GM18499 (cell line): ENCODE measurements around the gene WDPCP.
"Not testable (repeated sequence)": the region's sequence is repeated elsewhere in the genome, so short reads cannot be mapped to it uniquely, and the experiment has no call there.

Experiments
- ATAC-seq: cut with Tn5 transposase; IDR thresholded peaks from one replicate; pipeline ENCODE4 v1.9.1; 2021; ENCODE audit warnings: moderate number of reproducible peaks; ENCODE audit not compliant: insufficient read depth, unreplicated experiment

The WDPCP gene

DNA sequence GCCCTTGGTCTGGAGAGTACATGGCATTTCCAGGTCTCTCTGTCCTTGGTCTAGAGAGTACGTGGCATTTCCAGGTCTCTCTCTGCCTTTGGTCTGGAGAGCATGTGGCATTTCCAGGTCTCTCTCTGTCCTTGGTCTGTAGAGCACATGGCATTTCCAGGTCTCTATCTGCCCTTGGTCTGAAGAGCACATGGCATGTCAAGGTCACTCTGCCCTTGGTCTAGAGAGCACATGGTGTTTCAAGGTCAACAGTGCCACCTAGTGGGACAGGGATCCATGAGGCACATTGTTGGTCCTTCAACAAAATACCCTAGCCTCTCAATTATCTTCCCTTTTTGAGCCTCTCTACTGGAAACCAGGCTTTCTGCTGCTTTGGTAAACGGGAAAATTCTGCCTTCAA is 287.4 kb downstream of the WDPCP start:
- no peak for ATAC-seq

DNA sequence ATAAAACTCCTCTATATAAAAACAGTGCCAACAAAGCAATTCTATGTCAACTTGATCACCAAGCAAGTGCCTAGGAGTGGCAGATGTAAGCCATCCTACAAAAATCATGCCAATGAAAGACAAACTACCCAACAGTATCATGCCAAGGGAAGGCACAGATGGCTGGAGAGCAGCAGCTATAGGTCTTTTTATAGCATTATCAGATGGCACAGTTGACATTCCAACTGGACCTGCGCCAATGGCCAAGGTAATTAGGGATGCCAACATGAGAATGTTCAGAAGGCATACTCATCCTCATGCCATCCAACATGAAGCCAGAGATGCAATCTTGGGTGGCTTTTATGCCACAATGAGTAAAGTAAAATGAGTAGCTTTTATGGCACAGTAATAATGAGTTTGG is 300.3 kb downstream of the WDPCP start:
- no peak for ATAC-seq

DNA sequence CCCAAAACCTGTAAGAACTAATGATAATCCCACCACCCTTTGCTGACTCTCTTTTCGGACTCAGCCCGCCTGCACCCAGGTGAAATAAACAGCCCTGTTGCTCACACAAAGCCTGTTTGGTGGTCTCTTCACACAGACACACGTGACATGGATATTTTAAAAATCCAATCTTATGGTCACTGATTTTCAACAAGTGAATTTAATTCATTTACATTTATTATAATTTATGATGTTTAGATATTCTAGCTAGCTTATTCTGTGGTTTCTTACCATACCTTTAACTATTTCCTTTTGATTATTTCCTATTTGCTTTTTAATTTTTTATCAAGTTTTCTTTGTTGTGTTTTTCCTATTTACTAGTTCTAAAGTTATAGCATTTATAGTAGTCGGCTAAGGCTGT is 301.8 kb downstream of the WDPCP start:
- ATAC-seq, result not testable (repeated sequence)

DNA sequence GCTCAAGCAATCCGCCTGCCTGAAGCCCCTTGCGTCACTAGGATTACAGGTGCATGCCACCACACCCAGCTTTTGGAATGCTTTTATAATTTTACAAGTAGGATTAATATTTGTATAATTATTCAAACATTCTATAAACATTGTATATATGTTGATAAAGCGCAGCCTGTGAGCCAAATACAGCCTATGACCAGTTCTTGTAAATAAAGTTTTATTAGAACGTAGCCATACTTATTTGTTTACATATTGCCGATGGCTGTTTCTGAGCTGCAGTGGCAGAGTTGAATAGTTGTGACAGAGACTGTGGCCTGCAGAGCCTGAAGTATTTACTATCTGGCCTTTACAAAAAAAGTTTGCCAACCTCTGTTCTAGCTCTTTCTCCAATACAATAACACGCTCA is 305.0 kb downstream of the WDPCP start:
- no peak for ATAC-seq

DNA sequence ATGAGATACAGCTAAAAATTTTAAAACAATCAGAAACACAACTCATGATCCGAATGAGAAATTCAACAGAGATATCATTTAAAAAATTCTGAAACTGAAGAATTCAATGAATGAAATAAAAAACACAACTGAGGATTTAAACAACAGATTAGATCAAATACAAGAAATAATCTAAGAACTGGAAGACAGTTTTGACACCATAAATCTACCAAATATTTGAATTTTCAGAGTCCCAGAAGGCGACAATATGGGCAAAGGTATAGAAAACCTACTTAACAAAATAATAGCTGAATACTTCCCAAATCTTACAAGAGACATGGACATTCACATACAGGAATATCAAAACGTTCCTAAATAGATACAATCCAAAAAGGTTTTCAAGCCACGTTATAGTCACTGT is 315.7 kb downstream of the WDPCP start:
- ATAC-seq, result no peak

DNA sequence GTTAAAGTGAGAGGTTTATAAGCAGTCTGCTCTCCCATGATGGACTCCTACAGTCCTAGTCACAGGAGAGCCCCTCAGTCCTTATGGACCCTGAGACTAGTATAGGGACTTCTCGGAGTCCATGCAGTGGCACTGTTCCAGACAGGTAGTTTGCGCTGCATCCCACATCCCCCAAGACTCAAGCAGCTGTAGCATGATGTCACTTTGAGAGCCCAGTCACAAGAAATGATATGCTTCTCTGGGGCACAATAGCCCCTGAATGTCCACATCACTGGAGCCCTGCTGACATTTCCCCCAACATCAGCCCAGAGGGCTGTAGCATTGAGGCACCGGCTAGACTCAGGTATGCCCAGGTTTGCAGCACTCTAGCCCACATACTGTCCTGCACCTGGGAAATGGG is 317.6 kb downstream of the WDPCP start:
- no peak for ATAC-seq

DNA sequence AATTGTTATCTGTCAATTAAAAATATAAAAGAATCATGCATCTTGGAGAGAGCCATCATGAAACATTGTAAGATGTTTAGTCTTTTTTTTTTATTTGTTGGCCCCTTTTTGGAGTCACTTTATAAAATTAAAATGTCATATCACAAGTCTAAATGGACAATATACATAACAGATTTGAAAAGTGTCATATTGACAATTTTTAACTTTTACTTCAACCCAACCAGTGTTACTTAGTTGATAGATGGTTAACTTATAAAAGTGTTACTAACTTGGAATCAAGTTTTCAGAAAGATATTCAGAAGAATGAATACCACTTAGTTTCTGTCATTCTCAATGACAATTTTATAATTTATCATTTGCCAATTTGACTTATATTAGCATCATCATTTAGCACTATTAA is 319.3 kb downstream of the WDPCP start:
- ATAC-seq, result no peak

DNA sequence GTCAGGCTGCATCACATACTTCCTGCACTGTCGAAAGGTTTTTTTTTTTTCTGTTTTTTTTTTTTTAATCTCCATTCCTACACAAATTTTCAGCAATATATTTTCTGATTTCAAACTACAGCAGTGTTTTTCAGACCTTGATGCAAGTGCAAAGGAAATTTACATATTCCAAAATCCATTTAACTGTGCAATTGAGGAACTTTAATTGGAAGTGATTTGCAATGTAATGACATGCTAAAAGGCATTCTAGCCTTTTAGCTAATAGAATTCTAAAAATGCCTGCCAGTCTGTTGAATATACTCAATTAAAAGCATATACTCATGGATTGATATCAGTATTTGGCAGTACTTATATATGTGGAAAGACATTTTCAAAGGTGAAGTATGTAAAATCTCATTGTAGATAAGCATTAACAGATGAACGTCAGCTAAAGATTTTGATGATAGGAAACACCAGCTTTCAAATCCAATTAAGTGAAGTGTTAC is 327.1 kb downstream of the WDPCP start:
- no peak for ATAC-seq

DNA sequence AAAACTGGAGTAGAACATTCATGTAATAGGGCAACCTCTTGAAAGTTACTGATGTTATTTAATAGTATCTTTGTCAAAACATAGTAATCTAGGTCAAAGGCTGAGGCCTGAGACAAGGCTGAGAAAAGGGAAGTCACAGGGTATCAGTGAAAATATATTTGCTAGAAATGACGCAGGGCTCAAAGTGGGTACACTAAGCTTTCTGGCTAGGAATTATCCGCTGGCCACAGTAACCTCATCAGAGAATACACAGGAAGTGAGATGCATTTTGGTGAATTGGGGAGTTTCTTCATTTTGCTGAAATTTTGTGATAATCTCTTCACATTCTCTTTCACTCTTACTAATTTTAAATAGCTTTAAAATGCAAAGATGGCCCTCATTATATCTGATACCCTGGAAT is 330.8 kb downstream of the WDPCP start:
- no peak for ATAC-seq

DNA sequence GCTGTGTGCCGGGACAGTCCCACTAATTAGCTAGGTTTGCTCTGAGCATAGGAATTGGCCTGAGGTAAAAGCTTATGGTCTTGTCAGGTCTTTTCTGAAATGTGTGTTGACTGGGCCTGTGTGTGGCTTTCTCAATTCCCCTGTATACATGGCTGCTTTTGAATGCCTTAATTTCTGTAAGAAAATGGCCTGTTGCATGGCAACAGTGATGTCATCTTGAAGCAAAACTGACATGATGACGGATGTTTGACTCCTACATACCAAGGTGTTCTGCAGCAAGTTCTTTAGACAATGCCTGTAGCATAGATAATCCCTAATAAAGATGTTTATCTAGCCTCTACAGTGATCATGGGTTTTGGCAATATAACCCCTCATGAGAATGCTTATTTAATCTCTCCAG is 339.1 kb downstream of the WDPCP start:
- no peak for ATAC-seq

DNA sequence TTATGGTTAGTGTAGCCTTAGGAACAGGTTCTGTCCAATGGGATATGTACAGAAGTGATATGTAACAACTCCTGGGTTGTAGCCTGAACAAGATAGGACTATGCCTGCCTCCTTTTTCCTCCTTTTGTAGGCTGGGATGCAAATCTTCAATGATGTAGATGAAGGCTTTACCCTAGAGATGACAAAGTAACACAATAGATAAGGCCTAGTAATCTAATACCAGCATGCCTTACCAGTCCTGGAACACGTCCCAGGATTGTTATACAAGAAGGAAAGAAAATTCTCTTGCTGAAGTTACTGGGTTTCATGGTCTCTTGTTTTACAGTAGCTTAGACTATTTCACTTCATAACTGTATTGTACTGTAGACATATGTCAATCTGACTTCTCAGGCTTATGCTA is 345.5 kb downstream of the WDPCP start:
- ATAC-seq, result no peak

DNA sequence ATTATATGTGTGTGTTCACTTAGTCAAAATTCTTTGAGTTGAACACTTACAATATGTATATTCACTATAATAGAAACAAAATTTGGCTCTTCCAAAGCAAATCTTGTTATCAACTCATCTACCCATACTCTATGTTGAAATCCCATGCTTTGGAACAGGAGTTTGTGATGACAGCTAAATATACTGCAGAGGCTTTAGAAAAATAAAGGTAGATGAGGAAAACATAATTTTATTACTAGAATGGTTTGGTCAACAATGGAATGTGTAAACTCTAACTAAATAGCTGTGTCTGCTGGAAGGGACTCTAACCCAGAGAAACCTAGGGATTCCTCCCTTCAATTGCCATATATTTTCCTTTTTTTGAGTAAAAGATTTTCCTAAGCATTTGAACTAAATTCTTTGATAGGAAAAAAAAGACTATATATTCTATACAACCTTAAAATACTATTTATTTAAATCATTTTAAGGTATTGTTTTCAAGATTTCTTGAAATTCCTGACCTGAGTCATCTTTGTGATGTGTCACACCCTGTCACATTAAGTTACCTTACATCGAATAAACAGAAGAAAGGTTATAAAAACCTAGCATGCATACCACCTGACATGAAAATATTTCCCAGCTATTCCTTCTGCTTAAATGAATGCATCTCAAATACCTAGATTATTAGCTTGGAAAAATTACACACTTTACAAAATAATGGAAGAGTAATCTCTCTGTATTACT is 362.2 kb downstream of the WDPCP start:
- no peak for ATAC-seq

DNA sequence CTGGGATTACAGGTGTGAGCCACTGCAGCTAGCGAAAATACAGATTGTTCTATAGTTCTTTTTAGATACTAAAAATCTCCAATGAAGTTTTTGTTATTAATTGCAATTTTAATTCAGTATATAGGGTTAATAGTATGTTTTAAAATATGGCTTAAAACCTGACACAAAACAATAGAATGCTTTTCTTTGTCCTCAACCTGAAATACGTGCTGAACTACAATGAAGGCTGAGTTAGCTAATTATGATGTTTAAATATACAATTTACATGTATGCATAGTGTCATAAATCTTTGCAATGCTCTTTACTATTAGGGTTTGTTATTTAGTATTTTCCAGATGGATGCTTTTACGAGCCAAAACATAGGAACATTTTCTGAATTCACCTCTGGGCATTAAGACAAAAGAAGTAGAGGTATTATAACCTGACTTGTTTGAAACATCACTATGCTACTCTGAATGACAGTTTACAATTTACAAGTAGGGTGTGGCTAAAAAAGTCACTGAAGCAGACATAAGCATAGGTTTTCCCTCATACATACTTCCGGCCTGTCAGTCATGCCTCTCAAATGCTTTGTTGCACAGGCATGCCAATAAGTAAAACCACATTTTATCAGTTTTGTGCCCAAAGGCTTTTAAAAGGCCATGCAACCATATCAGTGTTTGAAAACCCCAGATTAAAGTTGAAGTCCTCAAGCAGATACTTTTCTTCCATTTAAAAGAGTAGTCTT is 369.3 kb downstream of the WDPCP start:
- no peak for ATAC-seq

DNA sequence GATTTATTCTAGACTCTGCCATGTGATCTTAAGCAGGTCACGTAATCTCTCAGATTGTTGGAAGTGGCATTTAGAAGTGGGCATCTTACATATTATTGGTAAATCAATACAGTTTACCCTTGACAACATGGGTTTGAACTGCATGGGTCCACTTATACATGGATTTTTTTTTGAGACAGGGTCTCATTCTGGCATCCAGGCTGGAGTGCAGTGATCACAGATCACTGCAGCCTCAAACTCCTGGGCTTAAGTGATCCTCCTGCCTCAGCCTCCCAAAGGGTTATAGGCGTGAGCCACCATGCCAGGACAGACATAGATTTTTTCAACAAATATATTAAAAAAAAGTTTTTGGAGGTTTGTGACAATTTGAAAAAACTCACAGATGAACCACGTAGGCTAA is 393.0 kb downstream of the WDPCP start:
- ATAC-seq, result no peak

DNA sequence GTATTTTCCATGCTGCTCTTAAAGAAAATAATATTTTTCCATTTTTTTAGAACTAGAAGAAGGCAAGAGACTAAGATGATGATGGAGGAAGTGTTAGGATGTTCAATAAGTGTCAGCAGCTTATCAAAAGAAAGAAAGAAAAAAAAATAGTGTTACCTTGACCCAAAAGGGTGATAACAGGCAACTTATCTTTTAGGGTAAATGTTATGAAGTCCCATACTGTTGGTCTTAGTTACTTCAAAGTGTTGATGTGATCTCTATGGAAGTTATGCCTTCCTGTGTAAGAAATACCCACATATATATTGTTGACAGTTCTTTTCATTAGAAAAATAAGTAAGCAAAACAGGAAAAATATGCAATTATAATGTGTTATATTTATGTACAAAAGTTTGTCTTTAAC is 394.1 kb downstream of the WDPCP start:
- no peak for ATAC-seq

DNA sequence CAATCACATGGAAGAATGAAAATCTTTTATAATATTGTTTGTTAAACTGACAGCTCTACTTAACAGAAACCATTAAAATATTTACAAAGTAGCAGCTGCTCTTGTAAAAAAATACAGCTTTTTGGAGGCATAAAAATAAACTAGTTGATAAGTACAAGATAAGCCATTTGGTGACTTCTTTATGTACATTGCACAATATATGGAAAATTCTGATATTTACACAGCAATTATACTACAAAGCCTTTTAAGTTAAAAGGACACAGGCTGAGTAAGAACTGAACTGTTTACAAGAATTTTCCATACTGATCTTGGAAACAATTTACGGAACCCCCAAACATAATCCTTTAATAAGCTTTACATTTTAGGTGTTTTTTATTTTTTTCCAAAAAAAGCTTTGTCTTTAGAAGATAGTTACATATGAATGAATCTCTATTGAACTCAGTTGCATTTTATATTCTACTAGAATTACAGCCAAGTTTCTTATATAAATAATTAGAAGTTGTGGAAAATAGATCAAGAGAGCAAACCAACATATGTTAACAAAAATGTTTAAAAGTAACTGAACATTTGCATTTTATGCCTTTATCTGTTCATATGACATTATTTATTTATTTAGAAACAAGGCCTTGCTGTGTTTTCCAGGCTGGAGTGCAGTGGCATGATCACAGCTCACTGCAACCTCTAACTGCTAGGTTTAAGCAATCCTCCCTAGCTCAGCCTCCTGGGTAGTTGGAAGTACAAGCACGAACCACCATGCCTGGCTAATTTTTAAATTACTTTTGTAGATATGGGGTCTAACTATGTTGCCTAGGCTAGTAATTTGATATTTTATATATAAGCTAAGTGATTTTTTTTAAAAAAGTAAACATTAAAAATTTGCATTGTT is 395.1 kb downstream of the WDPCP start:
- ATAC-seq, result no peak

DNA sequence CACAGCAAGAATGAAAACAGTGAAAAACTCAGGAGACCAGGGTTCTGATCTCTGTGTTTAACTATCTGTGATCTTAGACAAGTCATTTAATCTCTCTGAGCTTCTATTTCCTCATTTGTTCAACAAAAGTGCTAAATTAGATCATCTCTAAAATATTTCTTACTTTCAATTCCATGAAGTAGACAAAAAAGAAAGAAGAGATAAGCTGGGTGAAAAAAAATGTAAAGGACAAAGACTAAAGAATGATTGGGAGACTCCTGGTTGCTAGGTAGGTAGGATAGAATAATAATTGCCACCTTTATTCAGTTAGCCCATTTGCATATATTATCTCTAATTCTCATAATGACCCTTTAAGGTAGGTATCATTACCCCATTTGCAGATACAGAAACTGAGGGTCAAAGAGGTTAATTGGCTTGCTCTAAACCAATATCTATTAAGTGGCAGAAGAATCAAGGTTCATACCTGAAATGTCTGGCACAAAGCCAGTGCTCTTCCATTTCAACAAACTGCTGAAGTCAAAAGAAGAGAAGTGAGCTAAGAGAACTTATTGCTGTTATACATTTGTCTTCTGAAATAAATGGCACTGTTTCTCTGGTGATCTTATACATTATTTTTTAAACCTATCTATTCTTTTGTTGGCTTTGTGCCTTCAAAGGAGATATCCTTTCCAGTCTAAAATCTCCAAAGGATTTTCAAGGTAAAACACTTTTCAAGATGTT is 395.9 kb downstream of the WDPCP start:
- no peak for ATAC-seq

DNA sequence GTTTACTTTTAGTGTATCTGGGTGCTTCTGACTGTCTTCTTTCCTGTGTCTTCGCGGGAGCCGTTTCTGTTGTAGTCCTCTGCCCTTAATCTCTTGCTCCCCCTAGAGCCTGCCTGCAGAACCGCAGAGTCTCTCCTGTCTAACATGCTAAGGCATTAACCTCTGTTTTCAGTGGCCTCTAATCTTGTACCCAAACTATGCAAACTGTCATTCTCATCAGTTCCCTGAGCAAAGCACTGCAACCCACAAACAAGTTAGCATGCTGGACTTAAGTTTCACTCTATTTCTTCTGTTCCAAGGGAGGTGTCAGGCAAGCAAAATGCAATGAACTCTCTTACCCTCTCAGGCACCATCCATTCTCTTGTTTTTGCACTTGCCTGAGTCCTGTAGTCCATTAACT is 399.3 kb downstream of the WDPCP start:
- ATAC-seq, result no peak

DNA sequence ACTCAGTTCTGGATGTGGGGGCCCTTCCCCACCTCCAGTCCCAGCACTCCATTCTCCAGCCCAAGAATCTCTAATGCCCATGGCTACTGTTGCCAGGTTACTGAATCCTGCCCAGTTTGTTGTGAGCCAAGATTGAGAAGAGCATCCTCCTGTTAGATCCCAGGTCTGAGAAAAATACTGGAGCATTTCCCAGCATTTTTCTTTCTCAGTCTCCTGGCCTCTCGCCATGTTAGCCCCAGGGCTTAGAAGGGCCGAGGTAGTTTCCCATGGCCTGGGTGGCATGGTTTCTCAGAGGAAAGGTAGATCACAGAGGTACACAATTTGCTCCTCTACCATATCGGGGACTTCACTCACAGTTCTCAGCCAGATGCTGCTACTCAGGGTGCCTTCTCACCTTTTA is 401.9 kb downstream of the WDPCP start:
- ATAC-seq, result no peak

DNA sequence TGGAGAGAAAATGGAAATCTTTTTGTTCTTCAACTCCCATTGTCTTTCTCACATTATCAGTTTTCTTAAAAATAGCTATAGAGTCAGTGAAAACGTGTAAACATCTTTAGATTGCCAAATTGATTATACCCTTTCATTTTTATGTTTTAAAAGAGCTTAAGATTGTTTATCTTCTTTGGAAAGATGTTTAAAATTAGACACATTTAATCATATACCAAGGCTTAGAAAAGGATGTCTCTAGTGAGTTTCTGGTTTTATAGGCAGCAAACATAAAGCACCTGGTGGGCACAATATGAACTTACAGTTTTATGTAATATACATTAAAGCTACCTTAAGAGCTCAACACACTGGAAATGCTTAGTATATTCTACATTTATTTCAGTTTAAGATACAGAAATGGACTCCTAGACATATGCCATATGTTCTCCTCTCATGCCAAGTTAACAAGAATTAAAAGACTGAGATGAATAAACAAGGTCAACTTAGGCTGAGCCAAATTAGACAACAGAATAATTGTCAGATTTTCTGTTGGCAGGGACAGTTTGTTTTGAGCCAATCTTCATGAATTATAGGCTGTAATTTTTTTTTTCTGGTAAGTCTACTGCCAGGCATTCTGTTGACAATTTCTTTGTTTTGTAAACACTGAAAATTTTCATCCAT is 425.0 kb downstream of the WDPCP start:
- ATAC-seq, result no peak
